GM18505 (cell line): ENCODE data around the gene LACRT.

ENCODE experiments used
- ATAC-seq: cut with Tn5 transposase; IDR thresholded peaks from one replicate; pipeline ENCODE4 v1.9.1; 2021; ENCODE audit not compliant: unreplicated experiment
- POLR2A ChIP-seq: IDR thresholded peaks from 4 replicates; pipeline ENCODE4 v1.6.1; 2011; ENCODE audit warnings: borderline replicate concordance; ENCODE audit not compliant: insufficient read depth, insufficient read length; ENCODE audit errors: extremely low read depth

LACRT gene

GRCh38 chr12:54627304-54627703 lies 7.4 kb downstream of the LACRT start:
- ATAC-seq = no peak
- TF ChIP-seq POLR2A = no peak

GRCh38 chr12:54625598-54625997 lies 9.1 kb downstream of the LACRT start:
- no peak for ATAC-seq
- TF ChIP-seq POLR2A = no peak

- no peak for ATAC-seq
- no peak for TF ChIP-seq POLR2A
Observed at GRCh38 chr12:54624315-54625279, 10.1 kb downstream of the LACRT start.

- no peak for ATAC-seq
- no peak for TF ChIP-seq POLR2A
Observed at GRCh38 chr12:54622463-54623183, 12.1 kb downstream of the LACRT start.

GRCh38 chr12:54616933-54617680 lies 17.6 kb downstream of the LACRT start:
- no peak for TF ChIP-seq POLR2A
- ATAC-seq = no peak

- ATAC-seq = no peak
- TF ChIP-seq POLR2A = no peak
Observed at GRCh38 chr12:54612225-54612750, 22.4 kb downstream of the LACRT start.

- no peak for ATAC-seq
- TF ChIP-seq POLR2A = no peak
Observed at GRCh38 chr12:54611715-54612149, 23.0 kb downstream of the LACRT start.

- ATAC-seq = no peak
- TF ChIP-seq POLR2A = no peak
Observed at GRCh38 chr12:54608769-54609168, 25.9 kb downstream of the LACRT start.

GRCh38 chr12:54608156-54608555 lies 26.5 kb downstream of the LACRT start:
- ATAC-seq = no peak
- no peak for TF ChIP-seq POLR2A

GRCh38 chr12:54606556-54606955 lies 28.1 kb downstream of the LACRT start:
- no peak for TF ChIP-seq POLR2A
- no peak for ATAC-seq

GRCh38 chr12:54605138-54605970 lies 29.3 kb downstream of the LACRT start:
- ATAC-seq = no peak
- TF ChIP-seq POLR2A = no peak

- ATAC-seq = no peak
- no peak for TF ChIP-seq POLR2A
Observed at GRCh38 chr12:54604436-54604835, 30.3 kb downstream of the LACRT start.
